K562 (cell line): ENCODE data around the gene TNIK. TPM values are rescaled to one million over a fixed set of nuclear protein-coding genes. Genes with fewer than 3 reads are reported as not detected.

Source experiments
- ARID1B ChIP-seq: fragments of 450-650 bp; IDR thresholded peaks from 2 replicates; pipeline ENCODE4 v1.6.1; 2016; ENCODE audit warnings: antibody characterized with exemption, mild to moderate bottlenecking, inconsistent platforms
- DACH1 ChIP-seq: fragments of 450-650 bp; IDR thresholded peaks from 2 replicates; pipeline ENCODE4 v1.6.1; 2018; ENCODE audit not compliant: partially characterized antibody
- HDAC3 ChIP-seq: fragments of 450-650 bp; IDR thresholded peaks from 2 replicates; pipeline ENCODE4 v1.6.1; 2018; ENCODE audit warnings: borderline replicate concordance, mild to moderate bottlenecking, moderate library complexity; ENCODE audit not compliant: partially characterized antibody
- HDAC8 ChIP-seq: fragments of 450-650 bp; IDR thresholded peaks from 2 replicates; pipeline ENCODE4 v1.6.1; 2016; ENCODE audit warnings: mild to moderate bottlenecking, missing genetic modification characterization, moderate library complexity, missing compliant biosample characterization
- KAT8 ChIP-seq: fragments of 450-650 bp; IDR thresholded peaks from 2 replicates; pipeline ENCODE4 v1.6.1; 2016; ENCODE audit warnings: low read depth, mild to moderate bottlenecking
- KHSRP ChIP-seq: fragments of 450-650 bp; IDR thresholded peaks from 2 replicates; pipeline ENCODE4 v1.6.1; 2017
- KLF10 ChIP-seq: fragments of 250-450 bp; sonication (Bioruptor Pico); IDR thresholded peaks from 2 replicates; pipeline ENCODE4 v1.6.1; 2021; ENCODE audit warnings: matching md5 sums
- MCM5 ChIP-seq: fragments of 450-650 bp; IDR thresholded peaks from 2 replicates; pipeline ENCODE4 v1.6.1; 2016; ENCODE audit warnings: low read depth
- MYC ChIP-seq, 2 experiments: fragments of 250-450 bp in 1 of 2; sonication (Bioruptor Pico) in 1 of 2; IDR thresholded peaks; 2 replicates each; pipeline versions ENCODE4 v1.5.1 to v1.6.1; 2012 to 2021; ENCODE audit warnings: low read depth in 2 of 2, borderline replicate concordance in 1 of 2, improper control_type of control experiment in 1 of 2, low read length in 1 of 2, mild to moderate bottlenecking in 1 of 2, moderate library complexity in 1 of 2
- POLR2A ChIP-seq: fragments of 450-650 bp; conservative IDR thresholded peaks from 2 replicates; pipeline ENCODE4 v1.6.1; 2016
- RUNX1 ChIP-seq: sonication (generic); IDR thresholded peaks from 2 replicates; pipeline ENCODE4 v1.6.1; 2016; ENCODE audit warnings: antibody characterized with exemption, low read depth
- STAT5B ChIP-seq: fragments of 250-450 bp; sonication (Bioruptor Pico); IDR thresholded peaks from 2 replicates; pipeline ENCODE4 v1.8.0; 2021; ENCODE audit warnings: mild to moderate bottlenecking, inconsistent platforms
- SUPT5H ChIP-seq: fragments of 450-650 bp; IDR thresholded peaks from 2 replicates; pipeline ENCODE4 v1.6.1; 2016
- TCFL5 ChIP-seq: fragments of 250-450 bp; sonication (Bioruptor Pico); conservative IDR thresholded peaks from 2 replicates; pipeline ENCODE4 v1.6.1; 2021; ENCODE audit warnings: mild to moderate bottlenecking, moderate library complexity, matching md5 sums
- TGIF2 ChIP-seq: sonication (generic); formaldehyde crosslinking; IDR thresholded peaks from 2 replicates; pipeline ENCODE4 v1.8.1; 2022; ENCODE audit warnings: mild to moderate bottlenecking, missing genetic modification reagents, moderate library complexity
- ZNF224 ChIP-seq: sonication (generic); formaldehyde crosslinking; IDR thresholded peaks from 2 replicates; pipeline ENCODE4 v1.8.0; 2022; ENCODE audit warnings: mild to moderate bottlenecking, missing genetic modification reagents
- ZNF431 ChIP-seq: sonication (generic); formaldehyde crosslinking; IDR thresholded peaks from 2 replicates; pipeline ENCODE4 v1.8.0; 2022; ENCODE audit warnings: mild to moderate bottlenecking, missing genetic modification reagents
- ZNF77 ChIP-seq: fragments of 250-450 bp; sonication (Bioruptor Pico); IDR thresholded peaks from 2 replicates; pipeline ENCODE4 v1.5.0; 2020
- polyA plus RNA-seq, 8 experiments: library from polyadenylated mRNA; depleted of rRNA in 4 of 8; stranded (reverse) in 5 of 8; unstranded in 3 of 8; fragments of >200 nt; fragmentation: Nextera tagmentation in 2 of 8; fragmentation: Illumina TruSeq in 1 of 8; extraction: Ambion mirVana in 2 of 8; extraction: Trizol in 1 of 8; gene quantifications; 2 replicates each; pipeline versions ENCODE4 v1.2.1 to v1.2.3, GENCODE V29; 2011 to 2014; ENCODE audit warnings: inconsistent platforms in 1 of 8, missing spikeins in 1 of 8
- total RNA-seq, 7 experiments: library from RNA; depleted of rRNA in 6 of 7; stranded (reverse); fragments of >200 nt in 6 of 7; fragmentation: Illumina TruSeq in 2 of 7; extraction: Trizol in 2 of 7; gene quantifications; 2 replicates each; pipeline versions ENCODE4 v1.2.1 to v1.2.3, GENCODE V29; 2011 to 2021; ENCODE audit warnings: low replicate concordance in 1 of 7
- TF ChIP-seq, protein P1 (sequence below): sonication (generic); formaldehyde crosslinking; IDR thresholded peaks from 2 replicates; pipeline ENCODE4 v1.9.0; 2022; ENCODE audit warnings: mild to moderate bottlenecking, missing genetic modification reagents
- TF ChIP-seq, protein P2 (sequence below): fragments of 450-650 bp; formaldehyde crosslinking; conservative IDR thresholded peaks from 2 replicates; pipeline ENCODE4 v1.4.0; 2022; ENCODE audit warnings: mild to moderate bottlenecking, missing genetic modification characterization
- TF ChIP-seq, protein P3 (sequence below): fragments of 250-450 bp; sonication (Bioruptor Pico); IDR thresholded peaks from 2 replicates; pipeline ENCODE4 v1.4.0; 2020
- TF ChIP-seq, protein P4 (sequence below), 3 experiments: fragments of 200-800 bp in 1 of 3; sonication (Bioruptor generic) in 1 of 3; sonication (generic) in 1 of 3; formaldehyde crosslinking in 1 of 3; IDR thresholded peaks; 2 replicates each; pipeline versions ENCODE4 v1.6.1 to v1.8.0; 2016 to 2022; ENCODE audit warnings: mild to moderate bottlenecking in 2 of 3, missing compliant biosample characterization in 2 of 3, missing genetic modification characterization in 2 of 3, missing genetic modification reagents in 1 of 3
- TF ChIP-seq, protein P5 (sequence below): fragments of 250-450 bp; sonication (Bioruptor Pico); IDR thresholded peaks from 2 replicates; pipeline ENCODE4 v1.9.0; 2021; ENCODE audit warnings: mild to moderate bottlenecking, inconsistent platforms

The TNIK gene
- total and polyA plus RNA-seq, 9 of the 15 experiments (the other 6 are each of a cell fraction or from before 2014, with no cell fraction given), result 6.6 to 39.0 (median 24.7) TPM

DNA sequence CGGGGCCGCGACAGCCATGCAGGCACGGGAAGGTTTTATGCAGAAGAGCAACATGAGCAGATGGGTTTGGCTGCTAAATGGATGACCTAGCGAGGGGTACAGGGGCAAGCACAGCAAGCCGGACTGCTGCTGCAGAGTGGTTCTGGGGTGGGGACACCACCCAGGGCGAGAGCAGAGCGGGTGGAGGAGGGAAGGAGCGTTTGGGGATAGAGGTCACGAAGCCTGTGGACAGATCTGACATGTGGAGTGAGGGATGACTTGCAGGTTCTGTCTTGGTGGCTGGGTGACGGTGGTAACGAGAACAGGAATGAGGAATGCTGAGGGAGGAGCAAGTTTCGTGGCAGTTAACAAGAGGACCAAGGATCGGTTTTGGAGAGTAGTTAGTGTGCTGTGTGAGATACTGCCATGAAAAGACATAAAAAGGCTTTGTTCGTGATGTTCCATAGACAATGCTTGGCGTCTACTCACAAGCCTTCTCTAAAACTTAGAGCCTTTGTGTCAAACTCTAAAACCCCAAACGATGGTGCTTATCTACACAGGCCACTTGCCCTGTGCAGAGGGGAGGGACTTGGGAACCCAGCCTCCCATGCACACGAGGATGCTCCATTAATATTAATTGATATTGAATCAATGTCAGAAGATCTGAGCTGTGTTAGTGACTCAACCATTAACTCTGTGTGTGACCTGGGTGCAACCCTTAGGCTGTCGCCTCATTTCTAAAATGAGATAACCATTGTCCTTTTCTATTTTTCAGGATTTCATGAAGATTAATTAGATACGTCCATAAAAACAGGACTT, 301.0 kb downstream of the TNIK start (continued):
- TF ChIP-seq, protein P1, sequence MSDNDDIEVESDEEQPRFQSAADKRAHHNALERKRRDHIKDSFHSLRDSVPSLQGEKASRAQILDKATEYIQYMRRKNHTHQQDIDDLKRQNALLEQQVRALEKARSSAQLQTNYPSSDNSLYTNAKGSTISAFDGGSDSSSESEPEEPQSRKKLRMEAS (CRISPR knock-in tag), result peak; percentile 70; the same call in 1 of the 2 replicates
- peak; percentile 87 for TF ChIP-seq DACH1
- no peak for TF ChIP-seq ZNF431 (CRISPR knock-in tag)
- no peak for TF ChIP-seq HDAC3
- TF ChIP-seq, protein P2, sequence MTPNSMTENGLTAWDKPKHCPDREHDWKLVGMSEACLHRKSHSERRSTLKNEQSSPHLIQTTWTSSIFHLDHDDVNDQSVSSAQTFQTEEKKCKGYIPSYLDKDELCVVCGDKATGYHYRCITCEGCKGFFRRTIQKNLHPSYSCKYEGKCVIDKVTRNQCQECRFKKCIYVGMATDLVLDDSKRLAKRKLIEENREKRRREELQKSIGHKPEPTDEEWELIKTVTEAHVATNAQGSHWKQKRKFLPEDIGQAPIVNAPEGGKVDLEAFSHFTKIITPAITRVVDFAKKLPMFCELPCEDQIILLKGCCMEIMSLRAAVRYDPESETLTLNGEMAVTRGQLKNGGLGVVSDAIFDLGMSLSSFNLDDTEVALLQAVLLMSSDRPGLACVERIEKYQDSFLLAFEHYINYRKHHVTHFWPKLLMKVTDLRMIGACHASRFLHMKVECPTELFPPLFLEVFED (CRISPR knock-in tag), result no peak
- TF ChIP-seq SUPT5H, result peak; percentile 25; the same call in 1 of the 2 replicates
- TF ChIP-seq ARID1B, result peak; percentile 92
- TF ChIP-seq MYC (IDR thresholded peaks at IDR 0.05; ENCODE audit: low read depth, low read length), result peak; percentile 60; the same call in 1 of the 2 replicates
- no peak for TF ChIP-seq MYC (CRISPR knock-in tag; IDR thresholded peaks at IDR 0.05; ENCODE audit: borderline replicate concordance, low read depth)
- TF ChIP-seq STAT5B (CRISPR knock-in tag), result no peak
- no peak for TF ChIP-seq TCFL5 (CRISPR knock-in tag)
- TF ChIP-seq, protein P3, sequence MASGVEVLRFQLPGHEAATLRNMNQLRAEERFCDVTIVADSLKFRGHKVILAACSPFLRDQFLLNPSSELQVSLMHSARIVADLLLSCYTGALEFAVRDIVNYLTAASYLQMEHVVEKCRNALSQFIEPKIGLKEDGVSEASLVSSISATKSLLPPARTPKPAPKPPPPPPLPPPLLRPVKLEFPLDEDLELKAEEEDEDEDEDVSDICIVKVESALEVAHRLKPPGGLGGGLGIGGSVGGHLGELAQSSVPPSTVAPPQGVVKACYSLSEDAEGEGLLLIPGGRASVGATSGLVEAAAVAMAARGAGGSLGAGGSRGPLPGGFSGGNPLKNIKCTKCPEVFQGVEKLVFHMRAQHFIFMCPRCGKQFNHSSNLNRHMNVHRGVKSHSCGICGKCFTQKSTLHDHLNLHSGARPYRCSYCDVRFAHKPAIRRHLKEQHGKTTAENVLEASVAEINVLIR (CRISPR knock-in tag), result no peak
- TF ChIP-seq ZNF224 (CRISPR knock-in tag), result no peak
- no peak for TF ChIP-seq KLF10 (CRISPR knock-in tag)
- no peak for TF ChIP-seq TGIF2 (CRISPR knock-in tag)
- no peak for TF ChIP-seq ZNF77
- TF ChIP-seq KHSRP, result 0 out of 2 replicates have a peak, but pooled peaks have one; percentile 10
- TF ChIP-seq RUNX1, result no peak
- TF ChIP-seq, protein P4, sequence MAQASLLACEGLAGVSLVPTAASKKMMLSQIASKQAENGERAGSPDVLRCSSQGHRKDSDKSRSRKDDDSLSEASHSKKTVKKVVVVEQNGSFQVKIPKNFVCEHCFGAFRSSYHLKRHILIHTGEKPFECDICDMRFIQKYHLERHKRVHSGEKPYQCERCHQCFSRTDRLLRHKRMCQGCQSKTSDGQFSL (CRISPR knock-in tag; IDR thresholded peaks at IDR 0.05), result no peak
- TF ChIP-seq, protein P4 (tag; IDR thresholded peaks at IDR 0.05), result no peak
- no peak for TF ChIP-seq MCM5
- peak; percentile 11; the same call in 1 of the 2 replicates for TF ChIP-seq POLR2A
- TF ChIP-seq HDAC8 (tag), result no peak
- TF ChIP-seq KAT8, result no peak
- TF ChIP-seq, protein P5, sequence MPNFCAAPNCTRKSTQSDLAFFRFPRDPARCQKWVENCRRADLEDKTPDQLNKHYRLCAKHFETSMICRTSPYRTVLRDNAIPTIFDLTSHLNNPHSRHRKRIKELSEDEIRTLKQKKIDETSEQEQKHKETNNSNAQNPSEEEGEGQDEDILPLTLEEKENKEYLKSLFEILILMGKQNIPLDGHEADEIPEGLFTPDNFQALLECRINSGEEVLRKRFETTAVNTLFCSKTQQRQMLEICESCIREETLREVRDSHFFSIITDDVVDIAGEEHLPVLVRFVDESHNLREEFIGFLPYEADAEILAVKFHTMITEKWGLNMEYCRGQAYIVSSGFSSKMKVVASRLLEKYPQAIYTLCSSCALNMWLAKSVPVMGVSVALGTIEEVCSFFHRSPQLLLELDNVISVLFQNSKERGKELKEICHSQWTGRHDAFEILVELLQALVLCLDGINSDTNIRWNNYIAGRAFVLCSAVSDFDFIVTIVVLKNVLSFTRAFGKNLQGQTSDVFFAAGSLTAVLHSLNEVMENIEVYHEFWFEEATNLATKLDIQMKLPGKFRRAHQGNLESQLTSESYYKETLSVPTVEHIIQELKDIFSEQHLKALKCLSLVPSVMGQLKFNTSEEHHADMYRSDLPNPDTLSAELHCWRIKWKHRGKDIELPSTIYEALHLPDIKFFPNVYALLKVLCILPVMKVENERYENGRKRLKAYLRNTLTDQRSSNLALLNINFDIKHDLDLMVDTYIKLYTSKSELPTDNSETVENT (CRISPR knock-in tag), result peak; percentile 16; the same call in 1 of the 2 replicates
